Cardiac fibroblast (primary cell): ENCODE measurements around the gene ORM2.
"Not testable (repeated sequence)": the region's sequence is repeated elsewhere in the genome, so short reads cannot be mapped to it uniquely, and the experiment has no call there.

ENCODE experiments used
- DNase-seq, 2 donors: peaks; one replicate each; pipeline versions ENCODE4 v3.0.0 to v3.0.0-alpha.2; 2010; ENCODE audit warnings: low read depth in 2 of 2
- H3K4me3 ChIP-seq, 2 donors: replicated peaks in 1 of 2; 1 replicate in 1 of 2; 2 replicates in 1 of 2; pipeline ENCODE4 v1.5.1; 2011; ENCODE audit warnings: low read depth in 2 of 2, low read length in 2 of 2, mild to moderate bottlenecking in 2 of 2, moderate library complexity in 1 of 2
- TF ChIP-seq, protein P1 (sequence below): IDR thresholded peaks from one replicate; pipeline ENCODE4 v1.5.1; 2011; ENCODE audit warnings: low read depth, mild to moderate bottlenecking, low read length, inconsistent platforms

Gene ORM2

DNA sequence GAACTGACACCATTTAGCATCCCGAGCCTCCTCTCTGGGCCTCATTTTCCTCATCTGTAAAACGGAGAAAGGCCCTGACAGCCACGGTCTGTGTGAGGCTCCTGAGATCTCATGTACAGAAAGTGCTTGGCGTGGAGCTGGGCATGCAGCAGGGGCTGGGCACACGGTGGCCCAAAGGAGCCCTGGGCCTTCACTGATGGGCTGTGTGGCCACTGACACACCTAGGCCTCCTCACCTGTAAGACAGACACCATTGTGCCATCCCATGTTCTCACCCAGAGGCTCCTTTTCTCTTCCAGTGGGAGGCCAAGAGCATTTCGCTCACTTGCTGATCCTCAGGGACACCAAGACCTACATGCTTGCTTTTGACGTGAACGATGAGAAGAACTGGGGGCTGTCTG, 5.2 kb upstream of the ORM2 start:
- TF ChIP-seq, protein P1, sequence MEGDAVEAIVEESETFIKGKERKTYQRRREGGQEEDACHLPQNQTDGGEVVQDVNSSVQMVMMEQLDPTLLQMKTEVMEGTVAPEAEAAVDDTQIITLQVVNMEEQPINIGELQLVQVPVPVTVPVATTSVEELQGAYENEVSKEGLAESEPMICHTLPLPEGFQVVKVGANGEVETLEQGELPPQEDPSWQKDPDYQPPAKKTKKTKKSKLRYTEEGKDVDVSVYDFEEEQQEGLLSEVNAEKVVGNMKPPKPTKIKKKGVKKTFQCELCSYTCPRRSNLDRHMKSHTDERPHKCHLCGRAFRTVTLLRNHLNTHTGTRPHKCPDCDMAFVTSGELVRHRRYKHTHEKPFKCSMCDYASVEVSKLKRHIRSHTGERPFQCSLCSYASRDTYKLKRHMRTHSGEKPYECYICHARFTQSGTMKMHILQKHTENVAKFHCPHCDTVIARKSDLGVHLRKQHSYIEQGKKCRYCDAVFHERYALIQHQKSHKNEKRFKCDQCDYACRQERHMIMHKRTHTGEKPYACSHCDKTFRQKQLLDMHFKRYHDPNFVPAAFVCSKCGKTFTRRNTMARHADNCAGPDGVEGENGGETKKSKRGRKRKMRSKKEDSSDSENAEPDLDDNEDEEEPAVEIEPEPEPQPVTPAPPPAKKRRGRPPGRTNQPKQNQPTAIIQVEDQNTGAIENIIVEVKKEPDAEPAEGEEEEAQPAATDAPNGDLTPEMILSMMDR = no peak
- H3K4me3 ChIP-seq = no peak overlapping the region
- DNase-seq = no peak

DNA sequence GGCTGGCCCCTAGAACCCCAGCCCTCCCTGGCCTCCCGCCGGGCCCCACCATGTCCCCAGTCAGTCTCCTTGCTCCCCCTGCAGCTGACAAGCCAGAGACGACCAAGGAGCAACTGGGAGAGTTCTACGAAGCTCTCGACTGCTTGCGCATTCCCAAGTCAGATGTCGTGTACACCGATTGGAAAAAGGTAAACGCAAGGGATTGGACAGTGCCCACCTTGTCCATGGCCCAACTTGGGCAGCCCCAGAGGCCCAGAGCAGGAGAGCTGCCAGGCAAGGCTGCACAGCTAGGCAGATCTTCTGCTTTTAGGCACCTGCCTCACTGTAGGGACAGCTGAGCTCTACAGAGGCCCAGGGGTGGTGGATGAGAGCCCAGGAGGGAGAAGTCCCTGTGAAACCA, 4.7 kb upstream of the ORM2 start:
- not testable (repeated sequence) for H3K4me3 ChIP-seq, DNase-seq

DNA sequence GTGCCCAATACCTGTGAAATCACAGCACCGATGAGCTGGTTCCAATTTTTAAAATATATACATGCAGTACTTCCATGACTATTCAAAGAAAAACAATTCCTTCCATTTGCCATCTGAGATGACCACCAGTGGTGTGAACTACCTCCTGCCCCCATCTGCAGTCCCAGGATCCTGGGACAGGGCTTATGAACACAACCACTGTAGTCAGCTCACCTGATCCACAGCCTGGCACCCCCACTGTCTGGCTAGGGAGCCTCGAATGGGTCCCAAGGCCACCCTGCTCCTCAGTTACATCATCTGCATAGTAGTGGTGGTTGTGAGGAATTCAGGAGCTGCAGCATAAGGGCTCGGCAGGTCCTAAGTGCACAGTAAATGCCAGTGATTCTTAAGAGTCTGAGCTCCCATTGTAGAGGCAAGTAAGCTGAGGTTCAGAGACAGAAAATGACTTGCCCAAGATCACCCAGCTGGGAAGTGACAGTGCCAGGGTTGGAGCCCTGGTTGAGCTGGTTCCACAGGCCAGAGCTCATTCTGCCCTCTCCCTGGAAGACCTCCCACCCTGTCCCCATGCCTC, 3.9 kb upstream of the ORM2 start:
- H3K4me3 ChIP-seq = not testable (repeated sequence)

DNA sequence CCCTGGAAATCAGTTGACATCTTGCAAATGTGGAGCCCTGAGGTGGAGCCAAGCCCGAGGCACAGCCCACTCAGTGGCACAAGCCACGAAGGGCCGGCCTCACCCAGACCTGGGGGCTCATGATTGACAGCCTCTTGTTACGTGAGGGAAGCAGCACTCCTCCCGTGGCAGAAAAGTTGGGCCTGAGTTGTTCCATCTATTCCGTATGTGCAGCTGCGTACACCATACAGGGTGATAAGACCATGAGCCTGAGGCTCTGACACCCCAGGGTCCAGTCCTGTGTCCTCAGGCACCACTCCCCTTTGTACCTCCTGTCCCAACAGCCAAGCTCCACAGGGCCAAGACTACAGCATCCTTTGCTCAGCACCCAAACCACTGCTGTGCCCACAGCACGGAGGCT, 1.9 kb upstream of the ORM2 start:
- TF ChIP-seq, protein P1 = no peak
- H3K4me3 ChIP-seq = no peak overlapping the region
- no peak for DNase-seq

More for the DNA sequence above, 3.9 kb upstream of the ORM2 start:
- not testable (repeated sequence) for DNase-seq

DNA sequence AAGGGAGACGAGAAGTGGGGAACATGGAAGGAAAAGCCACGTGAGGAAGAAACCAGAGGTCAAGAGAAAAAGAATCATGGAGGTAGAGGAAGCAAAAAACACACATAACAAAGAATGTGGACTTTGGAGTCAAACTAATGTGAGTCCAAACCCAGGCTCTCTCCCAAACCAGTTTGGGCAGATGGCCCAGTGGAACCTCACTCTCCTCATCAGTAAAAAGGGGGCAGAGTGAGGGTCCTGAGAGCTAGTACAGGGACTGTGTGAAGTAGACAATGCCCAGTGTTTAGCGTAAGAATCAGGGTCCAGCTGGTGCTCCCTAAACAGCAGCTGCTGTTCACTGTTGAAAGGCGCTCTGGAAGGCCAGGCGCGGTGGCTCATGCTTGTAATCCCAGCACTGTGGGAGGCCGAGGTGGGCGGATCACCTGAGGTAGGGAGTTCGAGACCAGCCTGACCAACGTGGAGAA, 1.3 kb upstream of the ORM2 start:
- not testable (repeated sequence) for DNase-seq, H3K4me3 ChIP-seq

DNA sequence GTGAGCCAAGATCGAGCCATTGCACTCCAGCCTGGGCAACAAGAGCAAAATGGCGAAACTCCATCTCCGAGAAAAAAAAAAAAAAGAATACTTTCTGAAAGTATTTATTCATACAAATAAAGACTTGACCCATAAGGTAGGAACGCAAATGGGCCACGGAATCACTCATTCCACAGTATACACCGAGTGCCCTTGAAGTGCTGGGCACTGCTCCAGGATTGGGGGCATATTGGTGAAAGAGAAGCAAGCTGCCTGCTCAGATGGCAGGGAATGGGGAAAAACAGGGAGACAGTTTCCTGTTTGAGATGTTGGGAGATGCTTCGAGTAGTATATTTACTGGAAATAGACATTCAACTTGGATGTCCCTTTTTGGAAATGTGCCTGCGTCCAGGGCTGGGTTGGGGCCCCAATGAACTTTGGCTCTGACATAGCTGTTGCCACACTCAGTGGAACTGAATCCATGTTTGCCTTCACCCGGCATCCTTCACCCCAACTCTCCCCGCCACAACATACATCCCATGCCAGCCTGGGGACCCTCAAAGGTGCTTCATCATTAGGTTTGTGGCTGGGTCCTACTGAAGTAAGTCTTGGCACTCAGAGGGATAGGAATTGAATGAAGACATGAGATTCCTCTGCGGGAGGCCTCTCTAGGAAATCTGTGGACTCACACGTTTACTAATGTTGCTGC, 588 bp upstream of the ORM2 start:
- not testable (repeated sequence) for DNase-seq, H3K4me3 ChIP-seq

DNA sequence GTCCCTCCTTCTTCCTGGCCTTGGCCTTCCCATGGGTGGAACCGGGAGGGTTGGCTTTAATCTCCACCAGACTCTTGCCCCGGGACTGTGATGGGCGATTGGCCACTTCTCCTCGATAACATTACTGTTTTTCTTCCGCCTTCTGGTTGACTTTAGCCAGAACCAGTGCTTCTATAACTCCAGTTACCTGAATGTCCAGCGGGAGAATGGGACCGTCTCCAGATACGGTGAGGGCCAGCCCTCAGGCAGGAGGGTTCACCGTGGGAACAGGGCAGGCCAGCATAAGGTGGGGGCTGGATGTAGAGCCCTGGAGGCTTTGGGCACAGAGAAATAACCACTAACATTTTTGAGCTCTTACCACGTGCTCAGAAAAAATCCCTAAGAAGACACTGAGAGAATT, 967 bp downstream of the ORM2 start:
- no peak for DNase-seq
- TF ChIP-seq, protein P1 = no peak
- H3K4me3 ChIP-seq = no peak overlapping the region

DNA sequence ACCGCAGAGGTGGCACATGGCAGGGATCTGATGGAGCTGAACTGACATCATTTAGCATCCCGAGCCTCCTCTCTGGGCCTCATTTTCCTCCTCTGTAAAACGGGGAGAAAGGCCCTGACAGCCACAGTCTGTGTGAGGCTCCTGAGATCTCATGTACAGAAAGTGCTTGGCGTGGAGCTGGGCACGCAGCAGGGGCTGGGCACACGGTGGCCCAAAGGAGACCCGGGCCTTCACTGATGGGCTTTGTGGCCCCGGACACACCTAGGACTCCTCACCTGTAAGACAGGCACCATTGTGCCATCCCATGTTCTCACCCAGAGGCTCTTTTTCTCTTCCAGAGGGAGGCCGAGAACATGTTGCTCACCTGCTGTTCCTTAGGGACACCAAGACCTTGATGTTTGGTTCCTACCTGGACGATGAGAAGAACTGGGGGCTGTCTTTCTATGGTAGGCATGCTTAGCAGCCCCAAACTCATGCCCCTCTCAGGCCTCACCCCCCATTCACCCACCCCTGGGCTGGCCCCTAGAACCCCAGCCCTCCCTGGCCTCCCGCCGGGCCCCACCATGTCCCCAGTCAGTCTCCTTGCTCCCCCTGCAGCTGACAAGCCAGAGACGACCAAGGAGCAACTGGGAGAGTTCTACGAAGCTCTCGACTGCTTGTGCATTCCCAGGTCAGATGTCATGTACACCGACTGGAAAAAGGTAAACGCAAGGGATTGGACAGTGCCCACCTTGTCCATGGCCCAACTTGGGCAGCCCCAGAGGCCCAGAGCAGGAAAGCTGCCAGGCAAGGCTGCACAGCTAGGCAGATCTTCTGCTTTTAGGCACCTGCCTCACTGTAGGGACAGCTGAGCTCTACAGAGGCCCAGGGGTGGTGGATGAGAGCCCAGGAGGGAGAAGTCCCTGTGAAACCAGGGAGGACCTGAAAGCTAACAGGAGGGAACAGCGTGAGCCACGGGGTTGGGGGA, 1.8 kb downstream of the ORM2 start:
- not testable (repeated sequence) for H3K4me3 ChIP-seq, DNase-seq

DNA sequence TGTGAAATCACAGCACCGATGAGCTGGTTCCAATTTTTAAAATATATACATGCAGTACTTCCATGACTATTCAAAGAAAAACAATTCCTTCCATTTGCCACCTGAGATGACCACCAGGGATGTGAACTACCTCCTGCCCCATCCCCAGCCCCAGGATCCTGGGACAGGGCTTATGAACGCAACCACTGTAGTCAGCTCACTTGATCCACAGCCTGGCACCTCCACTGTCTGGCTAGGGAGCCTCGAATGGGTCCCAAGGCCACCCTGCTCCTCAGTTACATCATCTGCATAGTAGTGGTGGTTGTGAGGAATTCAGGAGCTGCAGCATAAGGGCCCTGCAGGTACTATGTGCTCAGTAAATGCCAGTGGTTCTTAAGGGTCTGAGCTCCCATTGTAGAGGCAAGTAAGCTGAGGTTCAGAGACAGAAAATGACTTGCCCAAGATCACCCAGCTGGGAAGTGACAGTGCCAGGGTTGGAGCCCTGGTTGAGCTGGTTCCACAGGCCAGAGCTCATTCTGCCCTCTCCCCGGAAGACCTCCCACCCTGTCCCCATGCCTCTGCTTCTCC, 2.9 kb downstream of the ORM2 start:
- not testable (repeated sequence) for H3K4me3 ChIP-seq, DNase-seq

DNA sequence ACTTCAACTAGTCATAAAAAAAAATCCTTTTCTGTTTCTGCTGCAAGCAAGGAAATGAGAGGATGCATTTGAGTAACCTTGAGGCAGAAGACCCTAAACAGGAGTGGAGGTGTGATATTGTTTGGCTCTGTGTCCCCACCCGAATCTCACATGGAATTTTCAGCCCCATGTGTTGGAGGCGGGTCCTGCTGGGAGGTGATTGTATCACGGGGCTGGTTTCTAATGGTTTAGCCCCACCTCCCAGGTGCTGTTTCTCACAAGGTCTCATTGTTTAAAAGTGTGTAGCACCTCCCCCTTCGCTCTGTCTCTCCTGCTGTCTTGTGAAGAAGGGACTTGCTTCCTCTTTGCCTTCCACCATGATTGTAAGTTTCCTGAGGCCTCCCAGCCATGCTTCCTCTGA, 4.0 kb downstream of the ORM2 start:
- not testable (repeated sequence) for H3K4me3 ChIP-seq, DNase-seq
